WTC11 (cell line): ENCODE data around the gene OGFOD1. TPM values are rescaled to one million over a fixed set of nuclear protein-coding genes. Genes with fewer than 3 reads are reported as not detected.

Source experiments
- CDX4 ChIP-seq: fragments of 250-450 bp; sonication (Bioruptor Pico); IDR thresholded peaks from 2 replicates; pipeline ENCODE4 v1.9.0; 2021; ENCODE audit warnings: moderate library complexity, mild to moderate bottlenecking, inconsistent platforms, borderline replicate concordance
- CREB1 ChIP-seq: sonication (generic); formaldehyde crosslinking; IDR thresholded peaks from 2 replicates; pipeline ENCODE4 v1.8.0; 2023; ENCODE audit warnings: mild to moderate bottlenecking, missing genetic modification reagents
- ELF4 ChIP-seq: sonication (generic); formaldehyde crosslinking; IDR thresholded peaks from 2 replicates; pipeline ENCODE4 v1.8.1; 2022; ENCODE audit warnings: low read depth, mild to moderate bottlenecking, moderate library complexity, missing genetic modification reagents
- ESRRA ChIP-seq: sonication (generic); formaldehyde crosslinking; IDR thresholded peaks from 2 replicates; pipeline ENCODE4 v1.8.1; 2022; ENCODE audit warnings: mild to moderate bottlenecking, missing genetic modification reagents, borderline replicate concordance
- ETV6 ChIP-seq: sonication (generic); formaldehyde crosslinking; IDR thresholded peaks from 2 replicates; pipeline ENCODE4 v1.8.1; 2022; ENCODE audit warnings: mild to moderate bottlenecking, missing genetic modification reagents
- FOXJ3 ChIP-seq: sonication (generic); formaldehyde crosslinking; IDR thresholded peaks from 2 replicates; pipeline ENCODE4 v1.9.0; 2021; ENCODE audit warnings: missing genetic modification reagents, mild to moderate bottlenecking, borderline replicate concordance
- FOXK1 ChIP-seq: sonication (generic); formaldehyde crosslinking; IDR thresholded peaks from 2 replicates; pipeline ENCODE4 v1.8.0; 2022; ENCODE audit warnings: mild to moderate bottlenecking, moderate library complexity, missing genetic modification reagents
- GABPB1 ChIP-seq: sonication (generic); formaldehyde crosslinking; IDR thresholded peaks from 2 replicates; pipeline ENCODE4 v1.8.1; 2023; ENCODE audit warnings: mild to moderate bottlenecking, missing genetic modification reagents
- HMGA2 ChIP-seq: fragments of 250-450 bp; sonication (Bioruptor Pico); IDR thresholded peaks from 2 replicates; pipeline ENCODE4 v1.4.0; 2021; ENCODE audit warnings: mild to moderate bottlenecking, moderate library complexity
- KAT7 ChIP-seq: sonication (generic); formaldehyde crosslinking; IDR thresholded peaks from 2 replicates; pipeline ENCODE4 v1.8.1; 2023; ENCODE audit warnings: missing genetic modification reagents, mild to moderate bottlenecking, borderline replicate concordance
- MAX ChIP-seq: sonication (generic); formaldehyde crosslinking; IDR thresholded peaks from 2 replicates; pipeline ENCODE4 v1.8.0; 2022; ENCODE audit warnings: mild to moderate bottlenecking, missing genetic modification reagents
- MLX ChIP-seq: sonication (generic); formaldehyde crosslinking; IDR thresholded peaks from 2 replicates; pipeline ENCODE4 v1.8.1; 2023; ENCODE audit warnings: mild to moderate bottlenecking, missing genetic modification reagents, moderate library complexity
- NR3C1 ChIP-seq: sonication (generic); formaldehyde crosslinking; conservative IDR thresholded peaks from 2 replicates; pipeline ENCODE4 v1.8.1; 2023; ENCODE audit warnings: low read depth, mild to moderate bottlenecking, missing genetic modification reagents
- OVOL2 ChIP-seq: fragments of 250-450 bp; sonication (Bioruptor Pico); IDR thresholded peaks from 2 replicates; pipeline ENCODE4 v1.9.0; 2021; ENCODE audit warnings: mild to moderate bottlenecking, borderline replicate concordance
- RELA ChIP-seq: sonication (generic); formaldehyde crosslinking; IDR thresholded peaks from 2 replicates; pipeline ENCODE4 v1.8.1; 2022; ENCODE audit warnings: missing genetic modification reagents, mild to moderate bottlenecking, borderline replicate concordance
- SMAD3 ChIP-seq: sonication (generic); formaldehyde crosslinking; IDR thresholded peaks from 2 replicates; pipeline ENCODE4 v1.8.0; 2022; ENCODE audit warnings: missing genetic modification reagents, mild to moderate bottlenecking, borderline replicate concordance
- SMAD4 ChIP-seq: sonication (generic); formaldehyde crosslinking; IDR thresholded peaks from 2 replicates; pipeline ENCODE4 v1.8.0; 2022; ENCODE audit warnings: mild to moderate bottlenecking, missing genetic modification reagents
- TCF7 ChIP-seq: sonication (generic); formaldehyde crosslinking; IDR thresholded peaks from 2 replicates; pipeline ENCODE4 v1.8.0; 2022; ENCODE audit warnings: mild to moderate bottlenecking, low read depth, missing genetic modification reagents, moderate library complexity
- TEAD4 ChIP-seq: sonication (generic); formaldehyde crosslinking; IDR thresholded peaks from 2 replicates; pipeline ENCODE4 v1.8.0; 2022; ENCODE audit warnings: mild to moderate bottlenecking, missing genetic modification reagents
- ZNF317 ChIP-seq: sonication (generic); formaldehyde crosslinking; IDR thresholded peaks from 2 replicates; pipeline ENCODE4 v1.8.1; 2023; ENCODE audit warnings: low read depth, mild to moderate bottlenecking, moderate library complexity, missing genetic modification reagents, borderline replicate concordance
- ZNF416 ChIP-seq: fragments of 250-450 bp; sonication (Bioruptor Pico); IDR thresholded peaks from 2 replicates; pipeline ENCODE4 v1.9.0; 2021; ENCODE audit warnings: mild to moderate bottlenecking, inconsistent platforms
- ZNF671 ChIP-seq: fragments of 250-450 bp; sonication (Bioruptor Pico); IDR thresholded peaks from 2 replicates; pipeline ENCODE4 v1.8.0; 2021; ENCODE audit warnings: mild to moderate bottlenecking
- total RNA-seq: library from RNA; stranded (reverse); gene quantifications from 3 replicates; pipeline ENCODE4 v1.2.3, GENCODE V29; 2021
- TF ChIP-seq, protein P1 (sequence below): sonication (generic); formaldehyde crosslinking; IDR thresholded peaks from 2 replicates; pipeline ENCODE4 v1.8.1; 2023; ENCODE audit warnings: mild to moderate bottlenecking, missing genetic modification reagents, moderate library complexity
- TF ChIP-seq, protein P2 (sequence below): fragments of 250-450 bp; sonication (Bioruptor Pico); IDR thresholded peaks from 2 replicates; pipeline ENCODE4 v1.9.0; 2021; ENCODE audit warnings: mild to moderate bottlenecking
- TF ChIP-seq, protein P3 (sequence below): sonication (generic); formaldehyde crosslinking; IDR thresholded peaks from 2 replicates; pipeline ENCODE4 v1.8.1; 2023; ENCODE audit warnings: mild to moderate bottlenecking, missing genetic modification reagents
- TF ChIP-seq, protein P4 (sequence below): sonication (generic); formaldehyde crosslinking; IDR thresholded peaks from 2 replicates; pipeline ENCODE4 v1.8.0; 2022; ENCODE audit warnings: mild to moderate bottlenecking, missing genetic modification reagents
- TF ChIP-seq, protein P5 (sequence below): sonication (generic); formaldehyde crosslinking; conservative IDR thresholded peaks from 2 replicates; pipeline ENCODE4 v1.8.1; 2022; ENCODE audit warnings: mild to moderate bottlenecking, missing genetic modification reagents
- TF ChIP-seq, protein P6 (sequence below): fragments of 200-600 bp; IDR thresholded peaks from 2 replicates; pipeline ENCODE4 v1.8.0; 2022; ENCODE audit warnings: antibody characterized with exemption
- TF ChIP-seq, protein P7 (sequence below): fragments of 250-450 bp; sonication (Bioruptor Pico); conservative IDR thresholded peaks from 2 replicates; pipeline ENCODE4 v1.9.0; 2021; ENCODE audit warnings: mild to moderate bottlenecking

OGFOD1 gene
- total RNA-seq, 1 experiment from 2014 or later = 50.5 TPM

GRCh38 chr16:56519459-56520250 lies 68.3 kb downstream of the OGFOD1 start, which contains the start of gene BBS2 (continued):
- TF ChIP-seq, protein P1, sequence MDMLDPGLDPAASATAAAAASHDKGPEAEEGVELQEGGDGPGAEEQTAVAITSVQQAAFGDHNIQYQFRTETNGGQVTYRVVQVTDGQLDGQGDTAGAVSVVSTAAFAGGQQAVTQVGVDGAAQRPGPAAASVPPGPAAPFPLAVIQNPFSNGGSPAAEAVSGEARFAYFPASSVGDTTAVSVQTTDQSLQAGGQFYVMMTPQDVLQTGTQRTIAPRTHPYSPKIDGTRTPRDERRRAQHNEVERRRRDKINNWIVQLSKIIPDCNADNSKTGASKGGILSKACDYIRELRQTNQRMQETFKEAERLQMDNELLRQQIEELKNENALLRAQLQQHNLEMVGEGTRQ (CRISPR knock-in tag) = no peak
- TF ChIP-seq HMGA2 = no peak
- no peak for TF ChIP-seq KAT7 (CRISPR knock-in tag)
- TF ChIP-seq ZNF671 (CRISPR knock-in tag) = no peak
- no peak for TF ChIP-seq SMAD4 (CRISPR knock-in tag)
- no peak for TF ChIP-seq ETV6 (CRISPR knock-in tag)
- TF ChIP-seq, protein P2, sequence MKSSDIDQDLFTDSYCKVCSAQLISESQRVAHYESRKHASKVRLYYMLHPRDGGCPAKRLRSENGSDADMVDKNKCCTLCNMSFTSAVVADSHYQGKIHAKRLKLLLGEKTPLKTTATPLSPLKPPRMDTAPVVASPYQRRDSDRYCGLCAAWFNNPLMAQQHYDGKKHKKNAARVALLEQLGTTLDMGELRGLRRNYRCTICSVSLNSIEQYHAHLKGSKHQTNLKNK (CRISPR knock-in tag) = no peak
- no peak for TF ChIP-seq RELA
- TF ChIP-seq CREB1 (CRISPR knock-in tag) = no peak
- no peak for TF ChIP-seq ZNF416 (CRISPR knock-in tag)
- no peak for TF ChIP-seq ZNF317 (CRISPR knock-in tag)
- no peak for TF ChIP-seq OVOL2 (CRISPR knock-in tag)
- no peak for TF ChIP-seq NR3C1 (CRISPR knock-in tag)
- TF ChIP-seq, protein P3, sequence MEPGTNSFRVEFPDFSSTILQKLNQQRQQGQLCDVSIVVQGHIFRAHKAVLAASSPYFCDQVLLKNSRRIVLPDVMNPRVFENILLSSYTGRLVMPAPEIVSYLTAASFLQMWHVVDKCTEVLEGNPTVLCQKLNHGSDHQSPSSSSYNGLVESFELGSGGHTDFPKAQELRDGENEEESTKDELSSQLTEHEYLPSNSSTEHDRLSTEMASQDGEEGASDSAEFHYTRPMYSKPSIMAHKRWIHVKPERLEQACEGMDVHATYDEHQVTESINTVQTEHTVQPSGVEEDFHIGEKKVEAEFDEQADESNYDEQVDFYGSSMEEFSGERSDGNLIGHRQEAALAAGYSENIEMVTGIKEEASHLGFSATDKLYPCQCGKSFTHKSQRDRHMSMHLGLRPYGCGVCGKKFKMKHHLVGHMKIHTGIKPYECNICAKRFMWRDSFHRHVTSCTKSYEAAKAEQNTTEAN (CRISPR knock-in tag) = no peak
- TF ChIP-seq, protein P4, sequence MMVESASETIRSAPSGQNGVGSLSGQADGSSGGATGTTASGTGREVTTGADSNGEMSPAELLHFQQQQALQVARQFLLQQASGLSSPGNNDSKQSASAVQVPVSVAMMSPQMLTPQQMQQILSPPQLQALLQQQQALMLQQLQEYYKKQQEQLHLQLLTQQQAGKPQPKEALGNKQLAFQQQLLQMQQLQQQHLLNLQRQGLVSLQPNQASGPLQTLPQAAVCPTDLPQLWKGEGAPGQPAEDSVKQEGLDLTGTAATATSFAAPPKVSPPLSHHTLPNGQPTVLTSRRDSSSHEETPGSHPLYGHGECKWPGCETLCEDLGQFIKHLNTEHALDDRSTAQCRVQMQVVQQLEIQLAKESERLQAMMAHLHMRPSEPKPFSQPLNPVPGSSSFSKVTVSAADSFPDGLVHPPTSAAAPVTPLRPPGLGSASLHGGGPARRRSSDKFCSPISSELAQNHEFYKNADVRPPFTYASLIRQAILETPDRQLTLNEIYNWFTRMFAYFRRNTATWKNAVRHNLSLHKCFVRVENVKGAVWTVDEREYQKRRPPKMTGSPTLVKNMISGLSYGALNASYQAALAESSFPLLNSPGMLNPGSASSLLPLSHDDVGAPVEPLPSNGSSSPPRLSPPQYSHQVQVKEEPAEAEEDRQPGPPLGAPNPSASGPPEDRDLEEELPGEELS = peak; percentile 91
- no peak; the same call in 1 of the 2 replicates for TF ChIP-seq ESRRA (CRISPR knock-in tag)
- no peak for TF ChIP-seq TEAD4 (CRISPR knock-in tag)
- no peak for TF ChIP-seq CDX4 (CRISPR knock-in tag)
- TF ChIP-seq, protein P5, sequence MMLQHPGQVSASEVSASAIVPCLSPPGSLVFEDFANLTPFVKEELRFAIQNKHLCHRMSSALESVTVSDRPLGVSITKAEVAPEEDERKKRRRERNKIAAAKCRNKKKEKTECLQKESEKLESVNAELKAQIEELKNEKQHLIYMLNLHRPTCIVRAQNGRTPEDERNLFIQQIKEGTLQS (CRISPR knock-in tag) = no peak
- TF ChIP-seq, protein P6, sequence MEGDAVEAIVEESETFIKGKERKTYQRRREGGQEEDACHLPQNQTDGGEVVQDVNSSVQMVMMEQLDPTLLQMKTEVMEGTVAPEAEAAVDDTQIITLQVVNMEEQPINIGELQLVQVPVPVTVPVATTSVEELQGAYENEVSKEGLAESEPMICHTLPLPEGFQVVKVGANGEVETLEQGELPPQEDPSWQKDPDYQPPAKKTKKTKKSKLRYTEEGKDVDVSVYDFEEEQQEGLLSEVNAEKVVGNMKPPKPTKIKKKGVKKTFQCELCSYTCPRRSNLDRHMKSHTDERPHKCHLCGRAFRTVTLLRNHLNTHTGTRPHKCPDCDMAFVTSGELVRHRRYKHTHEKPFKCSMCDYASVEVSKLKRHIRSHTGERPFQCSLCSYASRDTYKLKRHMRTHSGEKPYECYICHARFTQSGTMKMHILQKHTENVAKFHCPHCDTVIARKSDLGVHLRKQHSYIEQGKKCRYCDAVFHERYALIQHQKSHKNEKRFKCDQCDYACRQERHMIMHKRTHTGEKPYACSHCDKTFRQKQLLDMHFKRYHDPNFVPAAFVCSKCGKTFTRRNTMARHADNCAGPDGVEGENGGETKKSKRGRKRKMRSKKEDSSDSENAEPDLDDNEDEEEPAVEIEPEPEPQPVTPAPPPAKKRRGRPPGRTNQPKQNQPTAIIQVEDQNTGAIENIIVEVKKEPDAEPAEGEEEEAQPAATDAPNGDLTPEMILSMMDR = no peak
- TF ChIP-seq FOXK1 (CRISPR knock-in tag) = no peak
- no peak for TF ChIP-seq ELF4 (CRISPR knock-in tag)
- TF ChIP-seq, protein P7, sequence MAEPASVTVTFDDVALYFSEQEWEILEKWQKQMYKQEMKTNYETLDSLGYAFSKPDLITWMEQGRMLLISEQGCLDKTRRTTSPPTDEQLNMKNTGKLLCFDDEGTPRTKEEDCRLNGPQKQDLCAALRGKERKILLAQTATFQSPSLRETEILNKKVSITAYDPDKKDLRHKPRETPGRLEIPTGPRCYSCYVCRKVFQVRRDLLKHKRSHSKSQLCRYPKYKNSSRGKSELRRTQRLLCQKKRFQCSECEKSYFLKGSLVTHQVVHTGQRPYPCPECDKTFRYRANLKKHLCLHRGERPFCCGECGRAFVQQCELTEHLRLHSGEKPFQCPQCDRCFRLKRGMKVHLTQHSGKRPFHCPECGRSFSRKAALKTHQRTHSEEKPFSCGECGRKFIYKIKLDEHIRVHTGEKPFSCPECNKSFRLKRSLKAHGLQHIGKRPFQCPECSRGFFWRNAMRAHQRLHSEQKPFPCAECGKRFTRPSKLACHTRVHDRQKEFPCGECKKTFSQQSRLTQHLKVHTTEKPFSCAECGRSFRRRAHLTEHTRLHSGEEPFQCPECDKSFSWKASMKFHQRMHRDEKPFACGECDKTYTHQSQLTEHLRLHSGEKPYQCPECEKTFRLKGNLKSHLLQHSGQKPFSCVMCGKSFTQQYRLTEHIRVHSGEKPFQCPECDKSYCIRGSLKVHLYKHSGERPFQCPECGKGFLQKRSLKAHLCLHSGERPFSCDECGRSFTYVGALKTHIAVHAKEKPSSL (CRISPR knock-in tag) = no peak
- TF ChIP-seq MAX (CRISPR knock-in tag) = peak; percentile 84
- TF ChIP-seq SMAD3 (CRISPR knock-in tag) = no peak
- no peak; the same call in 1 of the 2 replicates for TF ChIP-seq GABPB1
- TF ChIP-seq FOXJ3 (CRISPR knock-in tag) = no peak
- TF ChIP-seq TCF7 (CRISPR knock-in tag) = no peak
- no peak for TF ChIP-seq MLX (CRISPR knock-in tag)
